ENCODE data around the gene PKDREJ.

- TF ChIP-seq CTCF (IDR thresholded peaks at IDR 0.05; ENCODE audit: low read depth, low read length) (no peak), POLR2A (IDR thresholded peaks at IDR 0.05; ENCODE audit: extremely low read depth, insufficient read length) (no peak), MAX (IDR thresholded peaks at IDR 0.05; ENCODE audit: low read depth, low read length) (no peak), MYC (IDR thresholded peaks at IDR 0.05; ENCODE audit: low read depth, low read length) (no peak)
Measured at GRCh38 chr22:46292732-46293131, 29.6 kb upstream of the PKDREJ start.
